Thyroid gland (tissue), 4 donors: ENCODE results near the gene SEMA4A. TPM values are rescaled to one million over a fixed set of nuclear protein-coding genes. Genes with fewer than 3 reads are reported as not detected.

Source experiments
- DNase-seq, 2 donors: peaks; one replicate each; pipeline ENCODE4 v3.0.0-alpha.2; 2019
- H3K27ac ChIP-seq, 3 donors: fragments of 200-600 bp; sonication (generic); 1 replicate in 2 of 3; 2 replicates in 1 of 3; pipeline ENCODE4 v1.5.1; 2016 to 2019; ENCODE audit warnings: mild to moderate bottlenecking in 1 of 3, moderate library complexity in 1 of 3
- H3K27me3 ChIP-seq: fragments of 200-600 bp; sonication (generic); one replicate; pipeline ENCODE4 v1.5.1; 2019
- H3K36me3 ChIP-seq, 2 donors: fragments of 200-600 bp; sonication (generic); one replicate each; pipeline ENCODE4 v1.5.1; 2016 to 2019
- H3K4me1 ChIP-seq, 2 donors: fragments of 200-600 bp; sonication (generic); one replicate each; pipeline ENCODE4 v1.5.1; 2017 to 2019
- H3K4me3 ChIP-seq, 3 donors: fragments of 200-600 bp; sonication (generic); replicated peaks in 1 of 3; 1 replicate in 2 of 3; 2 replicates in 1 of 3; pipeline ENCODE4 v1.5.1; 2016; ENCODE audit warnings: mild to moderate bottlenecking in 1 of 3
- H3K9me3 ChIP-seq: fragments of 200-600 bp; sonication (generic); one replicate; pipeline ENCODE4 v1.5.1; 2017
- CTCF ChIP-seq, 6 experiments: fragments of 200-600 bp in 3 of 6; fragments of 450-650 bp in 3 of 6; sonication (generic) in 3 of 6; IDR thresholded peaks; one replicate each; pipeline ENCODE4 v1.5.1; 2016 to 2019; ENCODE audit warnings: antibody characterized with exemption in 6 of 6, mild to moderate bottlenecking in 2 of 6, inconsistent platforms in 1 of 6, moderate library complexity in 1 of 6
- POLR2A ChIP-seq, 2 donors: fragments of 450-650 bp; IDR thresholded peaks; one replicate each; pipeline ENCODE4 v1.6.1; 2017; ENCODE audit warnings: antibody characterized with exemption in 2 of 2, mild to moderate bottlenecking in 2 of 2, moderate library complexity in 1 of 2
- WGBS, 2 donors: methylation state at CpG; one replicate each; pipeline ENCODE4 v1.1.5; 2017; 5-methylcytosine and 5-hydroxymethylcytosine counted together
- intact Hi-C: fragments of 100-400 bp; cut with DNase I; formaldehyde crosslinking; loops from one replicate; pipeline ENCODE4 v1.15.1; 2023
- total RNA-seq, 4 donors: library from RNA; depleted of rRNA; stranded (reverse); fragments of >200 nt; gene quantifications; one replicate each; pipeline ENCODE4 v1.2.3, GENCODE V29; 2016

SEMA4A gene
- total RNA-seq, 4 donors from 2014 or later: 21.5 to 50.8 (median 37.5) TPM

DNA sequence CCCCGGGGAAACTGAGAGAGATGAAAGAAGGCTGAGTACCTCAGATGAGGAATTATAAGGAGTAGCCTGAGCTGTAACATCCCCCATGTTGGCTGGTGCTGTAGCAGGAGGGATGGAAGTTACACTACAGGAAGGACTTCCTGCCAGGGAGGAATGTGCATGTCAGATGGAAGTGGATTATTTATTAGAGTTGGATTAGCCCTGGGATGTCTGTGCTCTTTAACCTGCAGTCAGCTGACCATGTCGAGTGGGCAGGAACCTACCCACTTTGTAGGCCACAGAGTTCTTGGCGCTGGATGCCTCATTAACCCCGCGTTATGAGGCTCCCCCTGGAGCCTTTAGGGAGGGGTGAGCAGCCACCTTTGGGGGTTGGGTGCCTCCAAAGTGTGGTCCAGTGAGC, 757 bp upstream of the SEMA4A start:
- peaks cover 23 to 44% of the 10 kb centered on the region in 2 donors for H3K4me1 ChIP-seq
- H3K27ac ChIP-seq: peak overlapping the region; percentile 73 to 85 (median 81)
- DNase-seq: peak; percentile 93 to 95
- no peaks in the 10 kb centered on the region for H3K9me3 ChIP-seq
- 37 to 58% methylated on average over 1 to 5 of the region's 5 CpGs for WGBS, 2 donors
- intact Hi-C loops: no loop called here
- no peaks in the 10 kb centered on the region for H3K27me3 ChIP-seq
- TF ChIP-seq CTCF (IDR thresholded peaks at IDR 0.05) (no peak), POLR2A (IDR thresholded peaks at IDR 0.05) (no peak)
- H3K36me3 ChIP-seq: no peaks in the 10 kb centered on the region
- no peak overlapping the region for H3K4me3 ChIP-seq

- no peak for TF ChIP-seq POLR2A (IDR thresholded peaks at IDR 0.05)
- TF ChIP-seq CTCF (IDR thresholded peaks at IDR 0.05): no peak
- H3K36me3 ChIP-seq: no peaks in the 10 kb centered on the region
- no peak overlapping the region for H3K4me3 ChIP-seq
- WGBS, 2 donors: 63 to 69% methylated on average over 11 of the region's 11 CpGs
- no peaks in the 10 kb centered on the region for H3K27me3 ChIP-seq
- H3K4me1 ChIP-seq: peaks cover 23 to 49% of the 10 kb centered on the region in 2 donors
- H3K9me3 ChIP-seq: no peaks in the 10 kb centered on the region
- peak in 1 of 2 donors; percentile 18 for DNase-seq
- intact Hi-C loops: no loop called here
- peak overlapping the region; percentile 73 to 85 (median 81) for H3K27ac ChIP-seq
These were observed 948 bp downstream of the SEMA4A start for GRCh38 chr1:156154317-156154749.

DNA sequence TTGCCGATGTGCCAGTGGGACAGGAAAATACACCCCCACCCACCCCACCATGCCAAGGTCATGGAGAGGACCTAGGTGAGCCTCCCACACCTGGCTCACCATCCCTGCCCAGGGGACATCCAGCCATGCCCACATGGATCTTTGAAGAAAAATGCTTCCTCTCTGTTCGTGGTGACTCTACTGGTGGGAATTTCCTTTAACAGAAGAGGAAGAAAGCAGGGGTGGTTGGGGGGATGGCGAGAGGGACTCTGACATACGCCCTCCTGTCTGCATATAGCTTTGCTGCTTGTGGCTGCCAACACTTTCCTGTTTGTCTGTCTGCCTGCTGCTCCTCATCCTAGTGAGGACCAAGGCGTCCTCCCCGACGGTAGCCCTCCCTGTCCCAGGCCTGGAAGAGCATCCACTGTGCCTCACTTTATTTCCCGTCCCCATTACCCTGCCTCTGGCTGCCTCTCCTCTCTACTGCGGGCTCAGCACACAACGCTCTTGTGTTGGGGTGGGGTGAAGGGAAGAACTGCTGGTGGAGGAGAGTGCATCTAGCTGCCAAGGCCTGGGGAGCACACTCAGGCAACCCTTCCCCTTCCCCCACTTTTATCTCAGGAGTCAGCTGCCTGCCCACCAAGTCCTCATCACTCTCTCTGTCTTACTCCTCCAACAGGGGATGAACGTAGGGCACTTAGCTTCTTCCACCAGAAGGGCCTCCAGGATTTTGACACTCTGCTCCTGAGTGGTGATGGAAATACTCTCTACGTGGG, 2.5 kb downstream of the SEMA4A start:
- 76 to 87% methylated on average over 12 of the region's 12 CpGs for WGBS, 2 donors
- no peak overlapping the region for H3K27ac ChIP-seq
- intact Hi-C loops: no loop called here
- TF ChIP-seq CTCF (IDR thresholded peaks at IDR 0.05): no peak
- no peak for TF ChIP-seq POLR2A (IDR thresholded peaks at IDR 0.05)
- DNase-seq: no peak
- no peaks in the 10 kb centered on the region for H3K9me3 ChIP-seq
- no peaks in the 10 kb centered on the region for H3K36me3 ChIP-seq
- H3K4me3 ChIP-seq: no peak overlapping the region
- peaks cover 28 to 65% of the 10 kb centered on the region in 2 donors for H3K4me1 ChIP-seq
- no peaks in the 10 kb centered on the region for H3K27me3 ChIP-seq

GRCh38 chr1:156157506-156157905, 4.1 kb downstream of the SEMA4A start:
- no peak overlapping the region for H3K4me3 ChIP-seq
- H3K27ac ChIP-seq: peak overlapping the region in 1 of 3 donors; percentile 68
- no peaks in the 10 kb centered on the region for H3K36me3 ChIP-seq
- H3K27me3 ChIP-seq: no peaks in the 10 kb centered on the region
- intact Hi-C loops: no loop called here
- H3K4me1 ChIP-seq: peaks cover 31 to 58% of the 10 kb centered on the region in 2 donors
- no peaks in the 10 kb centered on the region for H3K9me3 ChIP-seq
- 88 to 97% methylated on average over 3 of the region's 3 CpGs for WGBS, 2 donors
- DNase-seq: no peak
- TF ChIP-seq POLR2A (IDR thresholded peaks at IDR 0.05) (no peak), CTCF (IDR thresholded peaks at IDR 0.05) (no peak)

GRCh38 chr1:156157966-156158365, 4.6 kb downstream of the SEMA4A start:
- Histone ChIP-seq H3K4me3 (no peak overlapping the region), H3K9me3 (no peaks in the 10 kb centered on the region), H3K27me3 (no peaks in the 10 kb centered on the region), H3K4me1 (peaks cover 32 to 58% of the 10 kb centered on the region in 2 donors), H3K36me3 (no peaks in the 10 kb centered on the region), H3K27ac (peak overlapping the region in 2 of 3 donors; percentile 68 to 82)
- TF ChIP-seq CTCF (IDR thresholded peaks at IDR 0.05): no peak
- no peak for TF ChIP-seq POLR2A (IDR thresholded peaks at IDR 0.05)
- 79 to 88% methylated on average over 5 of the region's 5 CpGs for WGBS, 2 donors
- DNase-seq: no peak
- intact Hi-C loops: no loop called here
